ENCODE measurements around the gene WRAP73. TPM values are rescaled to one million over a fixed set of nuclear protein-coding genes. Genes with fewer than 3 reads are reported as not detected.

WRAP73 gene
- total RNA-seq, 1 donor from 2014 or later = 22.5 TPM

DNA sequence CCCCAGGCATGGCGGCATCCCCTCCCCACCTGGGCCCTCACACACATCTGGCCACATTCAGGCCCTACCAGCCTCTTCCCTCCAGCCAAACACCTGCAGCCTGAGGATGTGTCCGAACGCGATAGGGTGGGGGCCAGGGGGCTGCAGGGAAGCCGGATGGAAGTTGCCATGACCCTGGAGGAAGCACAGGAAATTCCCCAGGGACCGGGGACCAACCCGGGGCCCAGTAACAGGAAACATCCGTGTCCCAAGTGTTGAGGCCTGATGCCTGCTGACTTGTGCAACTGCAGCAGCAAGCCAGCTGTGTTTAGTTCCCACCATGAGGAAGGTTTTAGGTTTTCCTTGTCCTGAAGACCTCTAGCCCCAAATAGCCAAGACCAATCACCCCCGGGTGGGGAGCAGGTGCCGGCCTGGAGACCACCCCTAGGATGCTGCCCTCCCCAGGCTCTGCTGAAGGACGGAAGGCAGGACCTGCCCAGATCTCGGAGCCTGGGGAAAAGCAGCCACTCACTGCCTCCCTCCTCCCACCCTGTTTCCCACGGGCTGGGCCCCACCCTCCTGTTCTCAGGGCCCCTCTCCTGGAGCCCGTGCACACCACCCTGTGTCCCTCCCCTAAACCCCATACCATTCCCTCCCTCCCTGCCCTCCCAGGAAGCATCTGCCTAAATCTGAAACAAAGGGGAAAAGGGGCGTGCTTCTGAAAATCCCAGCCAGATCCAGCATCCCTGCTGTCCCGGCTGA lies 68.4 kb downstream of the WRAP73 start:
- DNase-seq (ENCODE audit: extremely low read depth, low read depth, low spot score) = no peak

Other genes with a start within 250 kb of the WRAP73 start
- gene ARHGEF16, start 195.4 kb downstream of the WRAP73 start, total RNA-seq = 1.5 TPM in 2 replicates
- 30.1 and 57.6 TPM in 2 replicates for gene MEGF6, start 38.6 kb downstream of the WRAP73 start, total RNA-seq
- gene TPRG1L, start 25.1 kb downstream of the WRAP73 start, total RNA-seq = 59.8 and 71.5 TPM in 2 replicates
- gene TP73, start 2.4 kb upstream of the WRAP73 start, total RNA-seq = 0.88 TPM in 1 of 2 replicates, not detected in the other
- gene CCDC27, start 102.3 kb upstream of the WRAP73 start, total RNA-seq = not detected in 2 replicates
- 0.82 and 2.0 TPM in 2 replicates for gene SMIM1, start 122.6 kb upstream of the WRAP73 start, total RNA-seq
- 33.2 and 38.9 TPM in 2 replicates for gene LRRC47, start 146.4 kb upstream of the WRAP73 start, total RNA-seq
- 30.5 and 44.9 TPM in 2 replicates for gene CEP104, start 207.1 kb upstream of the WRAP73 start, total RNA-seq
- gene DFFB, start 207.4 kb upstream of the WRAP73 start, total RNA-seq = 7.8 and 13.9 TPM in 2 replicates